Measurements from ENCODE around the gene DLGAP5. TPM values are rescaled to one million over a fixed set of nuclear protein-coding genes. Genes with fewer than 3 reads are reported as not detected.

Gene DLGAP5
- total and polyA plus RNA-seq, 2 donors from 2014 or later, result 0.60 TPM; not detected in 1

GRCh38 chr14:55118761-55119160 lies 72.6 kb downstream of the DLGAP5 start:
- no peaks in the 10 kb centered on the region for H3K9me3 ChIP-seq (ENCODE audit: control insufficient read depth in 2 of 3, insufficient read depth in 1 of 3, low read length in 3 of 3)
- peak overlapping the region in 1 of 2 donors; percentile 86 for H3K27ac ChIP-seq (ENCODE audit: low read depth in 2 of 2, low read length in 2 of 2)
- FAIRE-seq (no peak), DNase-seq (no peak)
- no peak for TF ChIP-seq CTCF (IDR thresholded peaks at IDR 0.05; ENCODE audit: borderline replicate concordance, extremely low read depth, insufficient read depth)
- peaks cover 0 to 33% (median 11%) of the 10 kb centered on the region in 3 donors for H3K4me1 ChIP-seq (ENCODE audit: control insufficient read depth in 2 of 3, insufficient read depth in 2 of 3, low read depth in 1 of 3, low read length in 3 of 3)
- H3K27me3 ChIP-seq (ENCODE audit: control insufficient read depth, insufficient read depth, low read length), result no peaks in the 10 kb centered on the region
- no peaks in the 10 kb centered on the region for H3K36me3 ChIP-seq (ENCODE audit: control insufficient read depth in 2 of 3, insufficient read depth in 3 of 3, low read length in 3 of 3)
- no peak overlapping the region for H3K4me3 ChIP-seq (ENCODE audit: low read length in 3 of 3)
- no peak overlapping the region for H3K9ac ChIP-seq (ENCODE audit: low read length in 3 of 3)
- intact Hi-C loops (cut with DNase I), result no loop called here

- Histone ChIP-seq H3K27me3 (ENCODE audit: control insufficient read depth, insufficient read depth, low read length) (no peaks in the 10 kb centered on the region), H3K9ac (ENCODE audit: low read length in 3 of 3) (peak overlapping the region in 1 of 3 donors; percentile 16), H3K36me3 (ENCODE audit: control insufficient read depth in 2 of 3, insufficient read depth in 3 of 3, low read length in 3 of 3) (no peaks in the 10 kb centered on the region), H3K9me3 (ENCODE audit: control insufficient read depth in 2 of 3, insufficient read depth in 1 of 3, low read length in 3 of 3) (no peaks in the 10 kb centered on the region), H3K4me3 (ENCODE audit: low read length in 3 of 3) (no peak overlapping the region), H3K27ac (ENCODE audit: low read depth in 2 of 2, low read length in 2 of 2) (peak overlapping the region in 1 of 2 donors; percentile 86), H3K4me1 (ENCODE audit: control insufficient read depth in 2 of 3, insufficient read depth in 2 of 3, low read depth in 1 of 3, low read length in 3 of 3) (peaks cover 0 to 28% (median 11%) of the 10 kb centered on the region in 3 donors)
- intact Hi-C loops (cut with DNase I), result no loop called here
- TF ChIP-seq CTCF (IDR thresholded peaks at IDR 0.05; ENCODE audit: borderline replicate concordance, extremely low read depth, insufficient read depth), result no peak
- no peak for FAIRE-seq
- no peak for DNase-seq
Observed at GRCh38 chr14:55117803-55118441, 73.5 kb downstream of the DLGAP5 start.

- intact Hi-C loops (cut with DNase I), result no loop called here
- Histone ChIP-seq H3K9me3 (ENCODE audit: control insufficient read depth in 2 of 3, insufficient read depth in 1 of 3, low read length in 3 of 3) (no peaks in the 10 kb centered on the region), H3K36me3 (ENCODE audit: control insufficient read depth in 2 of 3, insufficient read depth in 3 of 3, low read length in 3 of 3) (no peaks in the 10 kb centered on the region), H3K27me3 (ENCODE audit: control insufficient read depth, insufficient read depth, low read length) (no peaks in the 10 kb centered on the region), H3K4me1 (ENCODE audit: control insufficient read depth in 2 of 3, insufficient read depth in 2 of 3, low read depth in 1 of 3, low read length in 3 of 3) (peaks cover 0 to 18% (median 11%) of the 10 kb centered on the region in 3 donors), H3K27ac (ENCODE audit: low read depth in 2 of 2, low read length in 2 of 2) (peak overlapping the region; percentile 56 to 77), H3K9ac (ENCODE audit: low read length in 3 of 3) (no peak overlapping the region), H3K4me3 (ENCODE audit: low read length in 3 of 3) (no peak overlapping the region)
- TF ChIP-seq CTCF (IDR thresholded peaks at IDR 0.05; ENCODE audit: borderline replicate concordance, extremely low read depth, insufficient read depth), result no peak
- no peak for DNase-seq
- FAIRE-seq, result no peak
Observed at GRCh38 chr14:55116246-55117030, 74.9 kb downstream of the DLGAP5 start.

All from kidney (tissue), 14 donors.